ENCODE results near the gene GNAT2. TPM values are rescaled to one million over a fixed set of nuclear protein-coding genes. Genes with fewer than 3 reads are reported as not detected.

The GNAT2 gene
- total RNA-seq, 1 donor from 2014 or later = not detected

GRCh38 chr1:109611308-109611990 is 8.0 kb downstream of the GNAT2 start:
- peaks cover under 1% of the 10 kb centered on the region for H3K36me3 ChIP-seq (ENCODE audit: insufficient read depth, low read length)
- no peak overlapping the region for H3K27ac ChIP-seq (ENCODE audit: low read depth, low read length)
- H3K9me3 Mint-ChIP-seq (ENCODE audit: unreplicated experiment) = peaks cover 1% of the 10 kb centered on the region
- H2AFZ ChIP-seq (ENCODE audit: low read depth, low read length) = no peak overlapping the region
- peaks cover 38% of the 10 kb centered on the region for H3K4me1 Mint-ChIP-seq (ENCODE audit: low read depth, unreplicated experiment)
- no peaks in the 10 kb centered on the region for H3K9me3 ChIP-seq (ENCODE audit: insufficient read depth, low read depth, low read length)
- H3K4me3 Mint-ChIP-seq (ENCODE audit: unreplicated experiment) = peak overlapping the region; percentile 54
- peaks cover 26% of the 10 kb centered on the region for H3K4me1 ChIP-seq (ENCODE audit: insufficient read depth, low read length)
- DNase-seq (ENCODE audit: low read depth) = no peak
- peaks cover 9% of the 10 kb centered on the region for H3K36me3 Mint-ChIP-seq (ENCODE audit: low read depth, unreplicated experiment)
- no peak overlapping the region for H3K9ac ChIP-seq (ENCODE audit: low read length)
- peak overlapping the region; percentile 96 for H3K27ac Mint-ChIP-seq (ENCODE audit: unreplicated experiment)
- H3K79me2 ChIP-seq (ENCODE audit: insufficient read depth, low read length) = no peaks in the 10 kb centered on the region
- no peaks in the 10 kb centered on the region for H4K20me1 ChIP-seq (ENCODE audit: insufficient read depth, low read length)
- FAIRE-seq = no peak
- no peak overlapping the region for H3K4me2 ChIP-seq (ENCODE audit: low read length)
- H3K27me3 Mint-ChIP-seq (ENCODE audit: low read depth, unreplicated experiment) = no peaks in the 10 kb centered on the region
- TF ChIP-seq EZH2 (IDR thresholded peaks at IDR 0.05; ENCODE audit: insufficient read depth, low read length) = no peak
- H3K27me3 ChIP-seq (ENCODE audit: insufficient read depth, low read length) = no peaks in the 10 kb centered on the region
- H3K4me3 ChIP-seq (ENCODE audit: insufficient read depth, low read depth, low read length) = no peak overlapping the region

GRCh38 chr1:109610609-109611307 is 8.7 kb downstream of the GNAT2 start:
- H3K4me2 ChIP-seq (ENCODE audit: low read length) = peak overlapping the region; percentile 64
- Mint-ChIP-seq H3K27ac (ENCODE audit: unreplicated experiment) (peak overlapping the region; percentile 96), H3K9me3 (ENCODE audit: unreplicated experiment) (peaks cover 1% of the 10 kb centered on the region), H3K4me3 (ENCODE audit: unreplicated experiment) (no peak overlapping the region), H3K27me3 (ENCODE audit: low read depth, unreplicated experiment) (no peaks in the 10 kb centered on the region), H3K36me3 (ENCODE audit: low read depth, unreplicated experiment) (peaks cover 9% of the 10 kb centered on the region), H3K4me1 (ENCODE audit: low read depth, unreplicated experiment) (peaks cover 31% of the 10 kb centered on the region)
- peaks cover 25% of the 10 kb centered on the region for H3K4me1 ChIP-seq (ENCODE audit: insufficient read depth, low read length)
- FAIRE-seq = no peak
- no peak overlapping the region for H2AFZ ChIP-seq (ENCODE audit: low read depth, low read length)
- H3K9me3 ChIP-seq (ENCODE audit: insufficient read depth, low read depth, low read length) = no peaks in the 10 kb centered on the region
- no peaks in the 10 kb centered on the region for H4K20me1 ChIP-seq (ENCODE audit: insufficient read depth, low read length)
- H3K36me3 ChIP-seq (ENCODE audit: insufficient read depth, low read length) = peaks cover 5% of the 10 kb centered on the region
- no peaks in the 10 kb centered on the region for H3K79me2 ChIP-seq (ENCODE audit: insufficient read depth, low read length)
- no peak overlapping the region for H3K4me3 ChIP-seq (ENCODE audit: insufficient read depth, low read depth, low read length)
- DNase-seq (ENCODE audit: low read depth) = peak; percentile 67
- H3K27me3 ChIP-seq (ENCODE audit: insufficient read depth, low read length) = no peaks in the 10 kb centered on the region
- peak overlapping the region; percentile 65 for H3K9ac ChIP-seq (ENCODE audit: low read length)
- no peak for TF ChIP-seq EZH2 (IDR thresholded peaks at IDR 0.05; ENCODE audit: insufficient read depth, low read length)
- no peak for TF ChIP-seq CTCF (IDR thresholded peaks at IDR 0.05; ENCODE audit: insufficient read depth, low read depth, low read length)
- peak overlapping the region; percentile 79 for H3K27ac ChIP-seq (ENCODE audit: low read depth, low read length)

GRCh38 chr1:109609881-109610280 is 9.5 kb downstream of the GNAT2 start:
- Histone ChIP-seq H3K9me3 (ENCODE audit: insufficient read depth, low read depth, low read length) (no peaks in the 10 kb centered on the region), H3K79me2 (ENCODE audit: insufficient read depth, low read length) (no peaks in the 10 kb centered on the region), H3K36me3 (ENCODE audit: insufficient read depth, low read length) (peaks cover 5% of the 10 kb centered on the region), H3K9ac (ENCODE audit: low read length) (no peak overlapping the region), H3K4me2 (ENCODE audit: low read length) (no peak overlapping the region), H3K4me3 (ENCODE audit: insufficient read depth, low read depth, low read length) (no peak overlapping the region), H3K27ac (ENCODE audit: low read depth, low read length) (peak overlapping the region; percentile 79), H4K20me1 (ENCODE audit: insufficient read depth, low read length) (no peaks in the 10 kb centered on the region), H3K27me3 (ENCODE audit: insufficient read depth, low read length) (no peaks in the 10 kb centered on the region), H2AFZ (ENCODE audit: low read depth, low read length) (no peak overlapping the region), H3K4me1 (ENCODE audit: insufficient read depth, low read length) (peaks cover 25% of the 10 kb centered on the region)
- Mint-ChIP-seq H3K36me3 (ENCODE audit: low read depth, unreplicated experiment) (peaks cover 12% of the 10 kb centered on the region), H3K4me1 (ENCODE audit: low read depth, unreplicated experiment) (peaks cover 30% of the 10 kb centered on the region), H3K27me3 (ENCODE audit: low read depth, unreplicated experiment) (no peaks in the 10 kb centered on the region), H3K27ac (ENCODE audit: unreplicated experiment) (peak overlapping the region; percentile 85), H3K9me3 (ENCODE audit: unreplicated experiment) (peaks cover 1% of the 10 kb centered on the region), H3K4me3 (ENCODE audit: unreplicated experiment) (no peak overlapping the region)
- FAIRE-seq (no peak), DNase-seq (ENCODE audit: low read depth) (peak; percentile 45)
- TF ChIP-seq CTCF (IDR thresholded peaks at IDR 0.05; ENCODE audit: insufficient read depth, low read depth, low read length) = no peak
- TF ChIP-seq EZH2 (IDR thresholded peaks at IDR 0.05; ENCODE audit: insufficient read depth, low read length) = no peak

Measured in astrocyte (in vitro differentiated cells and primary cell).